ENCODE data around the gene PRSS35. TPM values are rescaled to one million over a fixed set of nuclear protein-coding genes. Genes with fewer than 3 reads are reported as not detected.
"Not testable (repeated sequence)": the region's sequence is repeated elsewhere in the genome, so short reads cannot be mapped to it uniquely, and the experiment has no call there.

Gene PRSS35
- polyA plus RNA-seq, 1 experiment = 0.37 TPM

DNA sequence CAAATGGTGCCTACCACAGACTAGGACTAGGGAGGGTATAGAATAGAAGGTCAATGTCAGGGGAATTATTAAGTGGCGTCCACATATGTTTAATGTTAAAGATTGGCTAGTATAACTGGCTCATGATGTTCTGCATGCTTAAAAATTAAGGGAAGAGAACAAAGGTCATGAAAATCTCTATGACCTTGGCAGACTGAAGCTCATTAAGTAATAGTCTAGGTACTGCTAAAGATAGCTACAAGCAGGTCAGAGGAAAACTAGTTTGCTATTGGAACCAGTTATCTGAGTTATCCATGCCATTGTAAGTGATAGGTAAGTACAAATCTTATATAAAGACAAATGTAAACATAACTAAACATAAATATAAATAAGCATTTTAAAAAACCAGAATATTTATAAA is 32.9 kb upstream of the PRSS35 start:
- H3K36me3 ChIP-seq (ENCODE audit: control insufficient read depth, insufficient read depth, low read length) = no peaks in the 10 kb centered on the region
- H3K4me3 ChIP-seq (ENCODE audit: low read depth, low read length) = no peak overlapping the region
- TF ChIP-seq CTCF (IDR thresholded peaks at IDR 0.05; ENCODE audit: insufficient read depth, low read depth, low read length) = no peak
- H3K27me3 ChIP-seq (ENCODE audit: control insufficient read depth, insufficient read depth, low read length) = no peaks in the 10 kb centered on the region; the same call in 1 of the 2 replicates
- DNase-seq (ENCODE audit: low read depth) = no peak
- CTCF ChIA-PET = interaction anchor here (0.9 kb wide), 1 partner anchor 58 kb away, joined by 3 read pairs; no protein-coding TSS in a partner anchor
- POLR2A ChIA-PET = no interaction called here

DNA sequence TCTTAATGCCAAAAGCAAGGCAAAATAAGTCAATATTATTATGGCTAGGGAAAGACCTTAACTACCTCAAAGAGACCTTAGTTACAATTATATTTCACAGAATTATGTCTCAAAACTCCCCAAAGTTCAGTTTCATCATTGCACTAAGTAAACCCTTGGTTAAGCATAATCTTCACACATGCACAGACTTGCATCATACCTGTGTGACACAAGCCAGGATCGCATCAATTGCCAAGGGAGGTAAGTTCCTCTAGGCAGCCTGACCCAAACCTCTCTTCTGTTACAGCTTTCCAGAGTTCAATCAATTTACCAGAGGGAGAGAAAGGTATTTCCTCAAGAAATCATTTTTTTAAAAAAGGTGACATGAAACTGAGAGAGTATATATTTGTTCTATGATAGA is 31.9 kb upstream of the PRSS35 start:
- POLR2A ChIA-PET = no interaction called here
- no peaks in the 10 kb centered on the region; the same call in 1 of the 2 replicates for H3K27me3 ChIP-seq (ENCODE audit: control insufficient read depth, insufficient read depth, low read length)
- TF ChIP-seq CTCF (IDR thresholded peaks at IDR 0.05; ENCODE audit: insufficient read depth, low read depth, low read length) = no peak
- CTCF ChIA-PET = no interaction called here
- no peak overlapping the region for H3K4me3 ChIP-seq (ENCODE audit: low read depth, low read length)
- no peaks in the 10 kb centered on the region for H3K36me3 ChIP-seq (ENCODE audit: control insufficient read depth, insufficient read depth, low read length)
- no peak for DNase-seq (ENCODE audit: low read depth)

DNA sequence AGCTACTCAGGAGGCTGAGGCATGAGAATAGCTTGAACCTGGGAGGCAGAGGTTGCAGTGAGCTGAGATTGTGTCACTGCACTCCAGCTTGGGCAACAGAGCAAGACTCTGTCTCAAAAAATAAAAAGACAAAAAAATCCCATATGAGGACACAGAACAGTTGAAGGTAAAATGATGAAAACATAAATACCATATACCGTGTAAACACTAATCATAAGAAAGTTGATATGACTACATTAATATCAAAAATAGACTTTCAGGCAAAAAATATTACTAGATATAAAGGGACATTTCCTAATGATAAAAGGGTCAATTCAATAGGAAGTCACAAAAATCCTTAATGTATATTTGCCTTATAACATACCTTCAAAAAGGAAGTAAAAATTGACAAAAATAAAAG is 30.4 kb upstream of the PRSS35 start:
- DNase-seq (ENCODE audit: low read depth); CTCF ChIA-PET; H3K4me3 ChIP-seq (ENCODE audit: low read depth, low read length); H3K27me3 ChIP-seq (ENCODE audit: control insufficient read depth, insufficient read depth, low read length); POLR2A ChIA-PET; H3K36me3 ChIP-seq (ENCODE audit: control insufficient read depth, insufficient read depth, low read length): not testable (repeated sequence)

- CTCF ChIA-PET = no interaction called here
- H3K27me3 ChIP-seq (ENCODE audit: control insufficient read depth, insufficient read depth, low read length) = no peaks in the 10 kb centered on the region
- H3K4me3 ChIP-seq (ENCODE audit: low read depth, low read length) = no peak overlapping the region
- DNase-seq (ENCODE audit: low read depth) = no peak
- POLR2A ChIA-PET = interaction anchor here (0.6 kb wide), 1 partner anchor 1311 kb away, joined by 3 read pairs; no protein-coding TSS in a partner anchor
- H3K36me3 ChIP-seq (ENCODE audit: control insufficient read depth, insufficient read depth, low read length) = no peaks in the 10 kb centered on the region
- TF ChIP-seq CTCF (IDR thresholded peaks at IDR 0.05; ENCODE audit: insufficient read depth, low read depth, low read length) = no peak
Measured at GRCh38 chr6:83488448-83488847, 23.9 kb upstream of the PRSS35 start.

DNA sequence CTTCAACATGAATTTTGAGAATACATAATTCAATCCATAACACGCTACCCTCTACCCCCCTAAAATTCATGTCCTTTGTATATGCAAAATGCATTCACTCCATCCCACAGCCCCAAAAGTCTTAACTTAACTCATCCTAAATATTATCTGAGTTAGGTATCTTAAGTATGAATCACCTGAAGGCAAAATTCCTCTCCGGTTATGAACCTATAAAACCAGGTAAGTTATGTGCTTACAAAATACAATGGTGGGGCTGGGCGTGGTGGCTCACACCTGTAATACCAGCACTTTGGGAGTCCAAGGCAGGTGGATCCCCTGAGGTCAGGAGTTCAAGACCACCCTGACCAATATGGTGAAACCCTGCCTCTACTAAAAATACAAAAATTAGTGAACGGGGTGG is 23.5 kb upstream of the PRSS35 start:
- CTCF ChIA-PET = no interaction called here
- Histone ChIP-seq H3K4me3 (ENCODE audit: low read depth, low read length) (no peak overlapping the region), H3K27me3 (ENCODE audit: control insufficient read depth, insufficient read depth, low read length) (no peaks in the 10 kb centered on the region), H3K36me3 (ENCODE audit: control insufficient read depth, insufficient read depth, low read length) (no peaks in the 10 kb centered on the region)
- no peak for TF ChIP-seq CTCF (IDR thresholded peaks at IDR 0.05; ENCODE audit: insufficient read depth, low read depth, low read length)
- DNase-seq (ENCODE audit: low read depth) = no peak
- POLR2A ChIA-PET = no interaction called here

GRCh38 chr6:83490217-83490807 is 22.0 kb upstream of the PRSS35 start:
- no peak for DNase-seq (ENCODE audit: low read depth)
- no peak for TF ChIP-seq CTCF (IDR thresholded peaks at IDR 0.05; ENCODE audit: insufficient read depth, low read depth, low read length)
- ChIA-PET CTCF (no interaction called here), POLR2A (no interaction called here)
- Histone ChIP-seq H3K36me3 (ENCODE audit: control insufficient read depth, insufficient read depth, low read length) (no peaks in the 10 kb centered on the region), H3K27me3 (ENCODE audit: control insufficient read depth, insufficient read depth, low read length) (no peaks in the 10 kb centered on the region), H3K4me3 (ENCODE audit: low read depth, low read length) (no peak overlapping the region)
